Measurements from ENCODE around the gene FNDC3B. TPM values are rescaled to one million over a fixed set of nuclear protein-coding genes. Genes with fewer than 3 reads are reported as not detected.

FNDC3B gene
- total and polyA plus RNA-seq, 9 of the 15 experiments (the other 6 are each of a cell fraction or from before 2014, with no cell fraction given), result 7.0 to 35.8 (median 16.2) TPM

- no peak for TF ChIP-seq ZMIZ1 (IDR thresholded peaks at IDR 0.05; ENCODE audit: low read depth in 2 of 2, low read length in 2 of 2)
These were observed 270.5 kb downstream of the FNDC3B start (continued) for GRCh38 chr3:172309741-172310427.

- Histone ChIP-seq H3K9ac (ENCODE audit: insufficient read depth in 1 of 2, low read depth in 2 of 2, low read length in 2 of 2) (no peak overlapping the region), H3K79me2 (ENCODE audit: control insufficient read depth, insufficient read depth, low read length) (no peaks in the 10 kb centered on the region), H2AFZ (ENCODE audit: low read depth, low read length) (no peak overlapping the region), H4K20me1 (replicated peaks; ENCODE audit: control insufficient read depth, insufficient read depth, low read length) (no peaks in the 10 kb centered on the region), H3K4me2 (ENCODE audit: insufficient read depth, low read length) (no peak overlapping the region), H3K4me3 (no peak overlapping the region), H3K4me1 (replicated peaks in 1 of 2; ENCODE audit: control insufficient read depth in 2 of 2, insufficient read depth in 2 of 2, low read length in 2 of 2) (peaks cover 5 to 22% of the 10 kb centered on the region in 2 experiments; a peak in 4 of 5 replicates), H3K27me3 (ENCODE audit: control insufficient read depth in 2 of 2, insufficient read depth in 2 of 2, low read length in 2 of 2) (no peaks in the 10 kb centered on the region), H3K27ac (ENCODE audit: extremely low read depth, low read depth, low read length) (no peak overlapping the region), H3K9me3 (replicated peaks; ENCODE audit: control insufficient read depth, insufficient read depth, low read depth, low read length) (no peaks in the 10 kb centered on the region), H3K9me1 (ENCODE audit: control insufficient read depth, insufficient read depth, low read length) (no peaks in the 10 kb centered on the region), H3K36me3 (ENCODE audit: control insufficient read depth, insufficient read depth, low read length) (peaks cover 73% of the 10 kb centered on the region)
- no peak for DNase-seq (ENCODE audit: extremely low read depth in 1 of 4, low spot score in 3 of 4)
- in situ Hi-C loops (cut with MboI), result no loop called here
- no peak for ATAC-seq
- intact Hi-C loops (cut with micrococcal nuclease), result no loop called here
- ChIA-PET POLR2A (interaction anchor here (0.8 kb wide), 1 partner anchor 9 kb away, joined by 3 read pairs; no protein-coding TSS in a partner anchor), CTCF (ENCODE audit: low intra/inter-chr PET ratio) (no interaction called here)
- BruUV-seq (replicated peaks), result no TSS peak
- no peak for FAIRE-seq
- 100% methylated on average over 2 of the region's 3 CpGs for WGBS (ENCODE audit: insufficient coverage, low coverage, missing lambda C conversion rate)
- no peak for TF ChIP-seq ZNF24 (IDR thresholded peaks at IDR 0.05)
- no peak for TF ChIP-seq ZNF589 (CRISPR knock-in tag; IDR thresholded peaks at IDR 0.05; ENCODE audit: low read depth)
- no peak for TF ChIP-seq ZNF764 (CRISPR knock-in tag; IDR thresholded peaks at IDR 0.05; ENCODE audit: low read depth)
- TF ChIP-seq, protein P1, sequence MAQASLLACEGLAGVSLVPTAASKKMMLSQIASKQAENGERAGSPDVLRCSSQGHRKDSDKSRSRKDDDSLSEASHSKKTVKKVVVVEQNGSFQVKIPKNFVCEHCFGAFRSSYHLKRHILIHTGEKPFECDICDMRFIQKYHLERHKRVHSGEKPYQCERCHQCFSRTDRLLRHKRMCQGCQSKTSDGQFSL (CRISPR knock-in tag; IDR thresholded peaks at IDR 0.05), result no peak
- TF ChIP-seq, protein P1 (tag; IDR thresholded peaks at IDR 0.05), result no peak
- no peak for TF ChIP-seq FOSL1 (tag; conservative IDR thresholded peaks at IDR 0.05)
- TF ChIP-seq, protein P2, sequence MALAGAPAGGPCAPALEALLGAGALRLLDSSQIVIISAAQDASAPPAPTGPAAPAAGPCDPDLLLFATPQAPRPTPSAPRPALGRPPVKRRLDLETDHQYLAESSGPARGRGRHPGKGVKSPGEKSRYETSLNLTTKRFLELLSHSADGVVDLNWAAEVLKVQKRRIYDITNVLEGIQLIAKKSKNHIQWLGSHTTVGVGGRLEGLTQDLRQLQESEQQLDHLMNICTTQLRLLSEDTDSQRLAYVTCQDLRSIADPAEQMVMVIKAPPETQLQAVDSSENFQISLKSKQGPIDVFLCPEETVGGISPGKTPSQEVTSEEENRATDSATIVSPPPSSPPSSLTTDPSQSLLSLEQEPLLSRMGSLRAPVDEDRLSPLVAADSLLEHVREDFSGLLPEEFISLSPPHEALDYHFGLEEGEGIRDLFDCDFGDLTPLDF (CRISPR knock-in tag; IDR thresholded peaks at IDR 0.05), result no peak
- TF ChIP-seq ZNF217 (CRISPR knock-in tag; IDR thresholded peaks at IDR 0.05), result no peak
- TF ChIP-seq RFX5 (IDR thresholded peaks at IDR 0.05; ENCODE audit: low read depth, low read length), result no peak
- TF ChIP-seq ARID1B (IDR thresholded peaks at IDR 0.05), result no peak
- no peak for TF ChIP-seq ZNF445 (CRISPR knock-in tag; IDR thresholded peaks at IDR 0.05; ENCODE audit: low read depth)
- no peak for TF ChIP-seq ARNT (IDR thresholded peaks at IDR 0.05)
These were observed 271.0 kb downstream of the FNDC3B start for GRCh38 chr3:172310428-172310760.
